GM19240 (cell line): ENCODE results near the gene DMP1.

Experiments
- DNase-seq: peaks from one replicate; pipeline ENCODE4 v3.0.0; 2011; ENCODE audit warnings: low spot score; ENCODE audit not compliant: insufficient read length

The DMP1 gene, protein sequence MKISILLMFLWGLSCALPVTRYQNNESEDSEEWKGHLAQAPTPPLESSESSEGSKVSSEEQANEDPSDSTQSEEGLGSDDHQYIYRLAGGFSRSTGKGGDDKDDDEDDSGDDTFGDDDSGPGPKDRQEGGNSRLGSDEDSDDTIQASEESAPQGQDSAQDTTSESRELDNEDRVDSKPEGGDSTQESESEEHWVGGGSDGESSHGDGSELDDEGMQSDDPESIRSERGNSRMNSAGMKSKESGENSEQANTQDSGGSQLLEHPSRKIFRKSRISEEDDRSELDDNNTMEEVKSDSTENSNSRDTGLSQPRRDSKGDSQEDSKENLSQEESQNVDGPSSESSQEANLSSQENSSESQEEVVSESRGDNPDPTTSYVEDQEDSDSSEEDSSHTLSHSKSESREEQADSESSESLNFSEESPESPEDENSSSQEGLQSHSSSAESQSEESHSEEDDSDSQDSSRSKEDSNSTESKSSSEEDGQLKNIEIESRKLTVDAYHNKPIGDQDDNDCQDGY

GRCh38 chr4:87649980-87650379 is at the start of gene DMP1:
DMP1 (plus strand) TSS chr4:87650280; CDS start chr4:87656493, 6,213 bp downstream.
- no peak for DNase-seq

DNA sequence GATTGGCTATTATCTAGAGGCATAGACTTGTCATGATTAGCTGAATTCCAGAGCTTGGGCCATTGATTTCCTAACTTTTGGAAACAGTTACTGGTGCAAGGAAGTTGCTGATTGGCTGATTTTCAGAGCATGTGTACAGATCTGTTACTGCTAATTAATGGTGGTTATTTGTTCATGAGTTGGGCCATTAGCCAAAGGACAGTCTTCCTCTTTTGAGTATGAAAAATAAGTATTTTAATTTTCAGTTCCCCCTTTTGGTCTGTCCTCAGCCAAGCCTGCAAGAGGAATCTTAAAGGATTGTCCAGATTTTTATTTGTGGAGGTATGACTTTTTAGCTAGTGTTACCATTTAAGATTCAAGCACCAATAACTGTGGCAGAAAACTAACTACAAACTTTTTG is 48.7 kb upstream of the DMP1 start:
- DNase-seq: no peak

DNA sequence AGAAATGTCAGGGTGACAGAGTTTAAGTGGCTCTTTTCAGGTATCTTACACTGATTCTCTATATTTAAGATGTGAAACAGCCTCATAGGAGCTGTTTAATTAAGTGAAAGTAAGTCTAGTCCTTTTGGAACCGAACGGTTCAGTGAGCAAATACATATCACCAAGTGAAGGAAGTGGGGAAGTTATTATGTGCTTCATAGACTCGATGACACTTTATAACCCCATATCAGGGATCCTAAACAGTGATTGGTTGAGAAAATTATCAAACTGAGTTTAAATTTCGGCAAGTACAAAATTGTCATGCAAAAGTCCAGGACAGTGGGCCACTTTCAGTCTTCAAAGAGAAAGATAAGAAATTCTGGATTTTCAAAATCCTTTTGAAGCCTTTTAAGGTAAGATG is 41.9 kb upstream of the DMP1 start, which contains the start of gene DSPP:
TSS of gene DSPP (plus strand) at position 301 of the 400 bp plus-strand sequence. CDS start 2,380 bp downstream, outside the sequence.
- DNase-seq: no peak

DNA sequence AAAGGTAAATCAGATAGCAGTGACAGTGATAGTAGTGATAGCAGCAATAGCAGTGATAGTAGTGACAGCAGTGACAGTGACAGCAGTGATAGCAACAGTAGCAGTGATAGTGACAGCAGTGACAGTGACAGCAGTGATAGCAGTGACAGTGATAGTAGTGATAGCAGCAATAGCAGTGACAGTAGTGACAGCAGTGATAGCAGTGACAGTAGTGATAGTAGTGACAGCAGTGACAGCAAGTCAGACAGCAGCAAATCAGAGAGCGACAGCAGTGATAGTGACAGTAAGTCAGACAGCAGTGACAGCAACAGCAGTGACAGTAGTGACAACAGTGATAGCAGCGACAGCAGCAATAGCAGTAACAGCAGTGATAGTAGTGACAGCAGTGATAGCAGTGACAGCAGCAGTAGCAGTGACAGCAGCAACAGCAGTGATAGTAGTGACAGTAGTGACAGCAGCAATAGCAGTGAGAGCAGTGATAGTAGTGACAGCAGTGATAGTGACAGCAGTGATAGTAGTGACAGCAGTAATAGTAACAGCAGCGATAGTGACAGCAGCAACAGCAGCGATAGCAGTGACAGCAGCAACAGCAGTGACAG is 35.7 kb upstream of the DMP1 start:
- DNase-seq: no peak

DNA sequence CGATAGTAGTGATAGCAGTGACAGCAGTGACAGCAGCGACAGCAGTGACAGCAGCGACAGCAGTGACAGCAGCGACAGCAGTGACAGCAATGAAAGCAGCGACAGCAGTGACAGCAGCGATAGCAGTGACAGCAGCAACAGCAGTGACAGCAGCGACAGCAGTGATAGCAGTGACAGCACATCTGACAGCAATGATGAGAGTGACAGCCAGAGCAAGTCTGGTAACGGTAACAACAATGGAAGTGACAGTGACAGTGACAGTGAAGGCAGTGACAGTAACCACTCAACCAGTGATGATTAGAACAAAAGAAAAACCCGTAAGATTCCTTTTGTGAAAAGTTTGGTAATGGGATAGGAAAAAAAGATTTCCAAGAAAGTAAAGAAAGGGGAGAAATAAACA is 33.8 kb upstream of the DMP1 start:
- DNase-seq: no peak

GRCh38 chr4:87620086-87620485 is 30.0 kb upstream of the DMP1 start:
- DNase-seq: no peak

DNA sequence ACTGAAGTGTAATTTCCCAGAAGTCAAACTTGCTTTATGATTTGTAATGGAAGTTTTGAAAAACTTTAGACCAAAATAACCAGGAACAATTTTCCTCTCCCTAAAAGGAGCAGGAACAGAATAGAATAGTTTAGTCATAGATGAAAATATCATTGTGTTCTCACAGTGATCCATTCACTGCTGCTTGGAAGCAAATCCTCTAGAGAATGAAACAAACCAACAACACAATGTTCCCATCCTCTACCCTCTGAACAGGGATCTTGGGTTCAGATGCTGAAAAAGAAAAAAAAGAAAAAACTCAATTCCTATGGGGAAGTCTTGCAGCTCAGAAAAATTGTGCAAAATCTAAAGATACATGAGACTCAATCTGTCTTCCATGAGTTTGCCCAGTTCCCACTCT is 29.6 kb upstream of the DMP1 start:
- DNase-seq: no peak

DNA sequence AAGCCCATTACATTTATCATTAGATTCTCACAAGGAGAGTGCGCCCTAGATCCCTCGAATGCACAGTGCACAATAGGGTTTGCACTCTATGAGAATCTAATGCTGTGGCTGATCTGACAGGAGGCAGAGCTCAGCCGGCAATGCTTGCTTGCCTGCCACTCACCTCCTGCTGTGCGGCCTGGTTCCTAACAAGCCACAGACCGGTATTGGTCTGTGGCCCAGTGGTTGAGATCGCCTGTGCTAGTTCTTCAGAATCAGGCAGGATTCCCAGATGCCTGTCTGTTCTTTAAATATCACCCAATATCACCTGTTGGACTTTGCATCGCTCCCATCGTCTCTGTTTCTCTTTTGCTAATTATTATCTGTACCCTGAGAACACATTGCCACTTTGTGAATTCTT is 27.8 kb upstream of the DMP1 start:
- no peak for DNase-seq

DNA sequence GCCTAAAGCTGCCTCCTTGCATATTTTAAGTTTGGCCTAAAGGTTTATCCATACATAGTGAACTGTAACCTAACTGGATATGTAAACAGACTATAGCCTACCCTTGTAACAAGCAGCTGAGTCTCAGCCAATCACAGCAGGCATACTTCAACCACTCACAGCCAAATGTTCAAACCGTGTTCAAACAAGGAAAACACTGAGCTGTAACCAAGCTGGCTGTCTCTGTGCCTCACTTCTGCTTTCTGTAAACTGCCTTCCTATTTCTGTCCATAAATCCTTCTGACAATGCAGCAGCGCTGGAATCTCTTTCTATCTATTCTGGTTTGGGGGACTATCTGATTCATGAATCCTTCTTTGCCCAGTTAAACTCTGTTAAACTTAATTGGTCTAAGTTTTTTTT is 25.4 kb upstream of the DMP1 start:
- no peak for DNase-seq

DNA sequence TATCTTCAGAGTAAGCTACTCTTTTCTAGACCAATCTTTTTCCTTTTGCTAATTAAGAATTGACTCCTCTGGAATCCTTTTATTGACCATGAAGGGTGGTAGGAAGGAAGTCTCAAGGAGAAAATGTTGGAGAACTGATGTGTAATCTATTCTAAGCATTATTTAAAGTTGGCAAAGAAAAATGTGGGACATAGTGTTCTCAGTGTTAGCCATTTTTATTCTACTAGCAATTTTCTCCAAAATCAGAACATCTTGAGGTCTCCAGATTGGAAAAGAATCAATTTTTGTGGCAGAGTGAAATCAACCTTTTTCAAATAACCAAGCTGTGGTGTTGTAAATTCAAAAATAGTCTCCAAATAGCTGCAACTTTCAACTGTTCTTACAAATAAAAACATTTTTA is 18.4 kb upstream of the DMP1 start:
- no peak for DNase-seq

- DNase-seq: no peak
Observed at GRCh38 chr4:87632469-87632868, 17.6 kb upstream of the DMP1 start.

- no peak for DNase-seq
Observed at GRCh38 chr4:87633243-87633642, 16.8 kb upstream of the DMP1 start.

DNA sequence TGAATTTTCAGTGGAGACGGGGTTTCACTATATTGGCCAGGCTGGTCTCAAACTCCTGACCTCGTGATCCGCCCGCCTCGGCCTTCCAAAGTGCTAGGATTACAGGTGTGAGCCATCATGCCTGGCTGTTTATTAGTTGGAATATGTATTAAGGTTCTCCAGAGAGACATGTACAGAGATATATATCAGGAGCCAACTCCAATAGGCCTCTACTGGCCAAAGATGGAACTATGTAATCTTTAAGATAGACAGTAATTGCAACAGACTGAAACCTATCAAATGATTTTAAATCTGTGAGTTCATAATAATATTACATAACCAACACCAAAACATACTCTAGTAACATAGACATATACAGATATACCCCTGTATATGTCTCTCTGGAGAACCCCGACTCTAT is 5.8 kb upstream of the DMP1 start:
- DNase-seq: no peak

GRCh38 chr4:87650938-87651337 is 858 bp downstream of the DMP1 start:
- no peak for DNase-seq

GRCh38 chr4:87651941-87652340 is 1.9 kb downstream of the DMP1 start:
- DNase-seq: no peak

- DNase-seq: no peak
Observed at GRCh38 chr4:87654487-87655044, 4.5 kb downstream of the DMP1 start.

DNA sequence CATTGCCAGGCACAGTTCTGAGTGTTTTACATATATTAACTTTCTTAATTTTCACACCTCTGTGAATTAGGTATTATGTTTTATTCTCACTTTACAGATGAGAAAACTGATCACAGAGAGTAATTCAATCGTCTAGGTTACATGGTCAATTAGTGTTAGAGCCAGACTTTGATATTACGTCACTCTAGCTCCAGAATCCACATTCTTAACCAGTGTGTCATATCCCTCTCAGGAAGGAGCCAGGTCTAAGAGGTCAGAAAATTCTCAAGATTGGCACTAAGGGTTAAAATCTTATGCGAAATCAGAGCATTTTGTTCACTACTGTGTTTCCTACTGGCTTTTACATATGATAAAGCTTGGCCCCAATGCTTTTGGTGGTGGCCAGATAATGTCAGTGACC is 7.4 kb downstream of the DMP1 start:
- DNase-seq: no peak

GRCh38 chr4:87659247-87659931 is 9.3 kb downstream of the DMP1 start:
- no peak for DNase-seq

GRCh38 chr4:87662871-87663270 is 12.8 kb downstream of the DMP1 start:
- DNase-seq: no peak

DNA sequence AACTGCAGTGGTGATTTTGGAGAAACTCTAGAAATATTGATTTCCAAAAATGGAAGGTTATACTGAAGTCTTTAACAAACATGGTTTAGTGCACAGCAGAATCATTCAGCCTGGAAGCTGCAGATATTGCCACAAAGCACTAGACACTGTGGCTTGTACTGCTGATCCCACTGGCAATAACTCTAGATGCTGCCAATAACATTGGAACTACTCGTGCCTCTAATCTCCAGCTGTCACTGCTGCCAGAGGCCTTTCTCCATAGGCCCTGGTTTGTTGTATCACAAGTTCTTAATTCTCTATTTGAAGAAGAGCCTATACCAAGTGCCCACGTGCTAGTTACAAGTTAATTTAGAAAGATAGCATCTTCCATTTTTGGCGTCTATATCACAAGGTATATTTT is 19.3 kb downstream of the DMP1 start:
- no peak for DNase-seq

- no peak for DNase-seq
Observed at GRCh38 chr4:87677731-87678130, 27.7 kb downstream of the DMP1 start.
